ENCODE data around the gene PIP5K1B.

The PIP5K1B gene

GRCh38 chr9:68822596-68823165 lies 117.6 kb downstream of the PIP5K1B start:
- no peak for DNase-seq (ENCODE audit: low read depth)
- H3K4me3 ChIP-seq (ENCODE audit: control insufficient read depth, low read depth, low read length) = no peak overlapping the region
- no peak for TF ChIP-seq CTCF (IDR thresholded peaks at IDR 0.05; ENCODE audit: control insufficient read depth, insufficient read depth, low read depth, low read length, missing control alignments)

DNA sequence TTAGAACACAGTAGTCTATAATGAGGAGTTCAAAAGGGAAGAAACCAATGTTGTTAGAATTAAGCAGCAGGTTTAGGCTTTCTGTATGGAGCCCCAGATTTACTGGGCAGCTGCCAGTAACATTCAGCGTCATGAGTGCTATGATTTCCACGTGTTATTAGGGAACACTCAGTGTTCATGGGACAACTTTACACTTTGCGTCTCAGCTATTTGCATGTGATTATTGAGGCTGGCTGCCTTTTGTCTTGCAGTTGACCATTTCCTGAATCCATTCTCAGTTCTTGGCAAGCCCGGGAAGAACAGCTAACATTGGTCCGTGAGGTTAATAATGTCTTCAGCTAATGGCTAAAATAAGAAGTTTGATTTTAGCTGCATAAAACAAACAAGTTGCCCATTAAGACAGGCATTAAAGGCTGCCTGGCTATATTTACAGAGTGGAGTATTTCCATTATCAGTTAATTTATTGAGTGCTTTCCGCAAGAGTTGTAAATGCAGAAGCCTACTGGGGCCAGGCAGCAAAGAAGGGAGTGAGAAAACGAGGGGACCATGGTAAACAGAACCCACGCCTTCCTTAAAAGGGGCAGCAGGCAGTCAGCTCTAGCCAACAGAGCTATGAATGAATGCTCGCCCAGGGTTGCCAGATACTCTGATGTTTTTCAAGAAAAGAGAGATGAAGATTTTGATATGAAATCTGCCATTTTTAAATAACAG lies 120.9 kb downstream of the PIP5K1B start:
- no peak for TF ChIP-seq CTCF (IDR thresholded peaks at IDR 0.05; ENCODE audit: control insufficient read depth, insufficient read depth, low read depth, low read length, missing control alignments)
- DNase-seq (ENCODE audit: low read depth) = no peak
- no peak overlapping the region for H3K4me3 ChIP-seq (ENCODE audit: control insufficient read depth, low read depth, low read length)

DNA sequence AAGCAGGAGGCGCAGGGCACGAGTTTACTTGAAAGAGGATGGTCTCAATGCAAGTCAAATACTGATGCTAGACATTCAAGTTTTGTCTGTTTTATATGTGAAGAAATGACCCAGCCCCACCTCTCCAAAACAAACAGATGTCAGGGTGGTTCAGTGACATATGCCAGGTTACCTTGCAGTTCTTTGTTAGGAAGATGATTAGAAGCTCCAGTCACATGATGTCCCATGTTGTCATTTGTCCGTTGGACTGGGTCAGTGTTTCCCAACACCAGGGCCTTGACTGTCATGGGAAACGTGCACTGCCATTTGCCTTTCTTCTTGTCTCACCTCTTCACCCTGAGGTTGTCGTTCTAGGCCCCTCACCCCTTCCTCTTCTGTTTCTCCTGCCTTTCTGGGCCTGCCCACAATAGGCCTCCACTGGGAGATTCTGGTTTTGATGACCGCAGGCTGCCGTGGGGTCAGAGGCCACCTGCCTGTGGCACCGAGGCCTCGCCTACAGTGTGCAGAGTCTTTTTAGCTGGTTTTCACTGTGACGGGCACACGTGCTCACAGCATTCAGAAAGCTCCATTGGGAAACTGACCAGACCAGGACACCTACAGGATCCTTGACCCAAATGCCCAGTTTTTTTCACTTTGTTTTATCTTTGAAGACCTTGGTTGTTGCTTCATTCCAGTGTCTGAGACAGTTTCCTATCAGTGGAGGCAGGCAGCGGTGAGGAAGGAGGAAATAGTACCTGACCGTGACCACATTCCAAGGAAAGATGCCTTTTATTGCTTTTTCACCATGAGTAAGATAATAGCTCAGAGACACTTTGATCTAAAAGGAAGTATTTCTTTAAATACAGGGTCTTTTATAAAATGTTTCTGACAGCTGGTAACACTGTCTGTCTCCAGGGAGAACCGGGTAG lies 123.1 kb downstream of the PIP5K1B start:
- H3K4me3 ChIP-seq (ENCODE audit: control insufficient read depth, low read depth, low read length) = no peak overlapping the region
- DNase-seq (ENCODE audit: low read depth) = no peak
- no peak for TF ChIP-seq CTCF (IDR thresholded peaks at IDR 0.05; ENCODE audit: control insufficient read depth, insufficient read depth, low read depth, low read length, missing control alignments)

DNA sequence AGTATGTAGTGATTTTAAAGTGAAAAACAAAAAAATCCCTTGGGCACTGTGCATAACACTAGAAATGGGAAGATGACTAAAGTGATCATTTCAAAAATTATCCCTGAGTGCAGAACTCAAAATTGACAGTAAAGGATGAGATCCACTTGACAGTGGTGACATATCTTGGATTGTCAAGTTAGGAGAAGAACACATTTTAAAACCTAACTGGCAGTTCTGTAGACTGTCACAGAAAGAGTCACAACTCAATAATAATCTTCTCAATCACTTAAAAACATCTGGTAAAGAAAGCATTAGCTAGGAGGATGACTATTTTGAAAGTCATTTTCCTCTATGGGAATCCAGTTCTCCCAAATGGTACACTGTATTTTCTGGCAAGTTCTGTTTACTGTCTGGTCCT lies 127.1 kb downstream of the PIP5K1B start:
- TF ChIP-seq CTCF (IDR thresholded peaks at IDR 0.05; ENCODE audit: control insufficient read depth, insufficient read depth, low read depth, low read length, missing control alignments) = no peak
- no peak for DNase-seq (ENCODE audit: low read depth)
- no peak overlapping the region for H3K4me3 ChIP-seq (ENCODE audit: control insufficient read depth, low read depth, low read length)

DNA sequence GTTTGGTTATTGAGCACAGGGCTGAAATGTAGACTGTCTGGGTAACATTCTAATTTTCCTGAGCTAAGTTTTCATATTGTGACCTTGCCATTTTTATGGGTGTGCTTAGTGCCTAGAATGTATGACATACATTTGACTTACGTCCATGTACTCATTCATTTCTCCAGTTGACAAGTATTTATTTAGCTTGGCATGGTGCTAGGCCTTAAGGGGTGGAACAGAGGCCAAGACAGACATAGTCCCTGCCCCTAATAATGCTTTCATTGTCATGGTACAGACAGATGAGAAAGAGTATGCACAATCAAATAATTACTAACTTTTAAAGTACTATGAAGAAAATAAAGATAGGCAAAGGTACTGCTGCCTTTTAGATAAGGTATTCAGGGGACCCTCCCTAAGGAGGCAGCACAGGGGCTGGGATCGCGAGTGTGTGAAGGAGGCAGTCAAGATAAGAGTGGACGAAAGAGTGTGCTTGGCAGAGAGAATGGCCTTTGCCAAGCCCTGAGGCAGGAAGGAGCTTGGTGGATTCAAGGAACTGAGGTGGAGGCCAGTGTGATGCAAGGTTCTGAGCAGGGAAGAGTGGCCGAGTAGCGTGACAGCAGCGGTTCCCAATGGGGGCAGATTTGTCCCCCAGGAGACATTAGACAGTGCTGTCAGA lies 128.0 kb downstream of the PIP5K1B start:
- no peak for DNase-seq (ENCODE audit: low read depth)
- no peak overlapping the region for H3K4me3 ChIP-seq (ENCODE audit: control insufficient read depth, low read depth, low read length)
- TF ChIP-seq CTCF (IDR thresholded peaks at IDR 0.05; ENCODE audit: control insufficient read depth, insufficient read depth, low read depth, low read length, missing control alignments) = no peak

DNA sequence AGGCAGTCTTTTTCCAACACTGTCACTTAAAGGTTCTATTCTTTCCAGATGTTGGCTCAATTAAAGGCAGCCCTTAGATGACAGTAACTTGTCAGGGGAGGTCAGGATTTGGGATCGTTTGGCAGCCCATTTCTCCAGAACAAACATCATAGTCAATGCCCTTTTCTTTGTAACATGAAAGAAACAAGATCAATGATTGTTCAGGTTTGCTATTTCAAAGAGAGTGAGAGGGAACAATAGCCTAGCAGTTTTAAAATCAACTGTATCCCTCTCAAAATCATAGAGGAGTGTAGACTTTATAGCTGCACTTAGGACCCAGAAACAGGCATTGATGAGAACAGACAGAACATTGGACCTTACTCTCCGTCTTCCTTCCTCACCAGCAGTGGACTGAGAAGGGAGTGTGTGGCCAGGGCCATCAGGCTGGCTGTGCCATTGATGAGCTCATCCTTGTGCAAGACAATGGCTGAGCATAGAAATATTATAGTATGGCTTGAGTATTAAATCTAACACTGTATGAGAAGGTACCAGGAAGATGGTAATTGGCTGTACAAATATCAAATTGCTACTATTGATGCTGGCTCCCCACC lies 130.0 kb downstream of the PIP5K1B start:
- no peak for TF ChIP-seq CTCF (IDR thresholded peaks at IDR 0.05; ENCODE audit: control insufficient read depth, insufficient read depth, low read depth, low read length, missing control alignments)
- no peak for DNase-seq (ENCODE audit: low read depth)
- H3K4me3 ChIP-seq (ENCODE audit: control insufficient read depth, low read depth, low read length) = no peak overlapping the region

Data from AG09309 (cell line).